HG03103 (cell line): ENCODE results near the gene ERBB2.

ENCODE experiments used
- ATAC-seq: cut with Tn5 transposase; IDR thresholded peaks from one replicate; pipeline ENCODE4 v1.9.1; 2021; ENCODE audit warnings: low read depth; ENCODE audit not compliant: unreplicated experiment

Gene ERBB2

DNA sequence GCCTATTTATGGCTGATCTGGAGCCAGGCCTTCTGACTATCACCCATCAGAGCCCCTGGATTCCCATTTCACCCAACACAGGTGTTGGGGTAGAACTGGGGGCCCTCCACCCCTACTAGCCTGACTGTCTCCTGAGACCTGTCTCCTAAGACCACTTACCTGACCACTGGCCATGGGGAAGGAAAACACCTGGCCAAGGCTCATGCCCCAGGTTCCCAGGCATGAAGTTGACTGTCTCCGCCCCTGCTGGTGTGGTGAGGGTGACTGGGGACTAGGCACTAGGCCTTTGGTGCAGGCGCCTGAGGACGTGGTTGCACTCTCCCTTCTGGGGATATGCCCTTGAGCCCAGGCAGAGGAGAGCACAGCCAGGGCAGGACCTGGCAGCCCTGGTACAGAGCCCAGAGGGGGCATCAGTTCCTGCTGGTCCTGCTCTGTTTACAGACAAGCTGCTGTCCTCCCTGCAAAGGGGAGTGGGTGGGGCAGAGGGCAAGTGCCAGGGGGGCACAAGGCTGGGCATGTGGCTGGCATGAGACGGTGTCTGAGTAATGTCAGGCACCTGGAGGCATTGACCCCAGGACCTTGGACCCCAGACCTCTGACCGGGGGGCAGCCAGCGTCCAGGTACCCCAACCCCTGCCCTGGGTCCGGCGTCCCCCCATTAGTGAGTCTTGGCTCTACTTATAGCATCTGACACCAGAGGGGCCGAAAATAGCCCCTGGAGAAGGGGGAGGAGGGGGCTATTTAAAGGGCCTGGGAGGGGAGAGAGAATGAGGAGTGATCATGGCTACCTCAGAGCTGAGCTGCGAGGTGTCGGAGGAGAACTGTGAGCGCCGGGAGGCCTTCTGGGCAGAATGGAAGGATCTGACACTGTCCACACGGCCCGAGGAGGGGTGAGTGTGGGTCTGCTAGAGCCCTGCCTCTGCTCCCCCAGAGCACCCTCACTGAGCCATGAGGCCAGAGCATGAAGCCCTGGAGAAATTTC is 35.0 kb upstream of the ERBB2 start, which contains the start of gene TCAP:
TCAP (plus strand) TSS at position 769 of the 981 bp plus-strand sequence; CDS start at position 780, 11 bp downstream.
- ATAC-seq = no peak

DNA sequence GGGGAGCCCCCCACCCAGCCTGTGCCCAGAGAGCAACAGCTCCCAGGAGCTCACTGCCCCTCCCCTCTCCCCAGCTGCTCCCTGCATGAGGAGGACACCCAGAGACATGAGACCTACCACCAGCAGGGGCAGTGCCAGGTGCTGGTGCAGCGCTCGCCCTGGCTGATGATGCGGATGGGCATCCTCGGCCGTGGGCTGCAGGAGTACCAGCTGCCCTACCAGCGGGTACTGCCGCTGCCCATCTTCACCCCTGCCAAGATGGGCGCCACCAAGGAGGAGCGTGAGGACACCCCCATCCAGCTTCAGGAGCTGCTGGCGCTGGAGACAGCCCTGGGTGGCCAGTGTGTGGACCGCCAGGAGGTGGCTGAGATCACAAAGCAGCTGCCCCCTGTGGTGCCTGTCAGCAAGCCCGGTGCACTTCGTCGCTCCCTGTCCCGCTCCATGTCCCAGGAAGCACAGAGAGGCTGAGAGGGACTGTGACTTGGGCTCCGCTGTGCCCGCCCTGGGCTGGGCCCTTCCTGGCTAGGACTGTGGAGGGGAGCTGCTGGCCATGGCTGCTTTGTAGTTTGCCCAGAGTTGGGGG is 34.1 kb upstream of the ERBB2 start:
- no peak for ATAC-seq

DNA sequence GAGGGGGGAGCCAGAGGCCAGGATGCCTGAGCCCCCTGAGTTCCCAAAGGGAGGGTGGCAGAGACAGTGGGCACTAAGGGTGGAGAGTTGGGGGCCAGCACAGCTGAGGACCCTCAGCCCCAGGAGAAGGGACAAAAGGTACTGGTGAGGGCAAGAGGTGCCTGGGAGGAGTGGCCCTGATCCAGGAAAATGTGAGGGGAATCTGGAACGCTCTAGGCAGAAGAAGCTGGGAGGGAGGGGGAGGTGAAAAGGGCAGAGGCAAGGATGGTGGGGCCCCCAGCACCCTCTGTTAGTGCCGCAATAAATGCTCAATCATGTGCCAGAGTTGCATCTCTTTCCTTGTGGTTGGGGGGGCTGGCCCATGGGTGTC is 33.6 kb upstream of the ERBB2 start:
- no peak for ATAC-seq

DNA sequence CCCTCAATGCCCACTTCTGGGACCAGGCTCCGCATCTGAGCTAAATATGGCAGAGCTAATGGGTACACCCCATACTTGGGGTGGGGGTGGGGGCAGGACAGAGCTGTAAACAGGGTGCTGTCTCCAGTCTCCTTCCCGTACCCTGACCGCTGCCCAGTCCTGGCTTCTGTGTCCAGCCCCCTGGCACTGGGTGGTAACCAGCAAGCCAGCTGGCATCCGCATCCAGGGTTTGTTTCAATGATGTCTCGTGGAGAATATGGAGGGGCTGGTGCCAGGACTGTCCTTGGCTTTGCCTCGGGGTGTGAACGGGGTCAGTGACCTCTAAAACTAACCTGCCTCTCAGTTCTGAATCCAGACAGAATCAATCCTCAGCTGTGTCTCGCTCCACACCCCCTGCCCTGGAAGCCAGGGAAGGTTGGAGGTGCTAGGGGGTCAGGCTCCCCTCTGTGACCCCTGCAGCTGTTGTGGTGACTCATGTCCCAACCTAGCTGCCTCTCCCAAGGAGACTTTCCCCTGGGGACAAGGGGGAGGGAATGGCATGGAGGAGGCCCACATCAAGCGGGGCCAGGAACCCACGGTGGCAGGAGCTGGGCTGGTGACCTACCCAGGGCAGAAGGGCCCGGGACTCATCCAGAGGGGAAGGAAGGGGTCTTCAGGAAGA is 33.1 kb upstream of the ERBB2 start:
- ATAC-seq = no peak

DNA sequence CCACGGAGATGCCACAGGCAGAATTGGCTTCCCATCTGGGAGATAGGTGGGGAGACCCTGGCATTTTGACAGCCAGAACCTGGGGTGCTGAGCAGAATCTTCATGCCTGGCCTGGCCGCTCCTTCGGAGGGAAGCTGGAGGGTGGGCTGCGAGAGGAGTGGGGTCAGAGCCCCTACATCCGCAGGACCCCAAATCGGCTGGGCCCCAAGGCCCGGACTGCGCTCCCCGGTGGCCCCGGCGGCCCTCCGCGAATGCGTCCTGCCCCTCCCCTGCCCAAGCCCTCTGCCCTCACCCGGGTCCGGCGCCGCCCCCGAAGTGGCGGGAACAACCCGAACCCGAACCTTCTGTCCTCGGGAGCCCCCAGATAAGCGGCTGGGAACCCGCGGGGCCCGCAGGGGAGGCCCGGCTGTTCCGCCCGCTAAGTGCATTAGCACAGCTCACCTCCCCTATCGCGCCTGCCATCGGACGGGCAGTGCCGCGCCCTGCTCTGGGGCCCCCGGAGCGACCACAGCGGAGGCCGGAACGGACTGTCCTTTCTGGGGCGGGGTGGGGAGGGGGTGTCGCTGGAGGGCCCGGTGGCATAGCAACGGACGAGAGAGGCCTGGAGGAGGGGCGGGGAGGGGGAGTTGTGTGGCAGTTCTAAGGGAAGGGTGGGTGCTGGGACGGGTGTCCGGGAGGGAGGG is 32.5 kb upstream of the ERBB2 start:
- ATAC-seq = no peak

DNA sequence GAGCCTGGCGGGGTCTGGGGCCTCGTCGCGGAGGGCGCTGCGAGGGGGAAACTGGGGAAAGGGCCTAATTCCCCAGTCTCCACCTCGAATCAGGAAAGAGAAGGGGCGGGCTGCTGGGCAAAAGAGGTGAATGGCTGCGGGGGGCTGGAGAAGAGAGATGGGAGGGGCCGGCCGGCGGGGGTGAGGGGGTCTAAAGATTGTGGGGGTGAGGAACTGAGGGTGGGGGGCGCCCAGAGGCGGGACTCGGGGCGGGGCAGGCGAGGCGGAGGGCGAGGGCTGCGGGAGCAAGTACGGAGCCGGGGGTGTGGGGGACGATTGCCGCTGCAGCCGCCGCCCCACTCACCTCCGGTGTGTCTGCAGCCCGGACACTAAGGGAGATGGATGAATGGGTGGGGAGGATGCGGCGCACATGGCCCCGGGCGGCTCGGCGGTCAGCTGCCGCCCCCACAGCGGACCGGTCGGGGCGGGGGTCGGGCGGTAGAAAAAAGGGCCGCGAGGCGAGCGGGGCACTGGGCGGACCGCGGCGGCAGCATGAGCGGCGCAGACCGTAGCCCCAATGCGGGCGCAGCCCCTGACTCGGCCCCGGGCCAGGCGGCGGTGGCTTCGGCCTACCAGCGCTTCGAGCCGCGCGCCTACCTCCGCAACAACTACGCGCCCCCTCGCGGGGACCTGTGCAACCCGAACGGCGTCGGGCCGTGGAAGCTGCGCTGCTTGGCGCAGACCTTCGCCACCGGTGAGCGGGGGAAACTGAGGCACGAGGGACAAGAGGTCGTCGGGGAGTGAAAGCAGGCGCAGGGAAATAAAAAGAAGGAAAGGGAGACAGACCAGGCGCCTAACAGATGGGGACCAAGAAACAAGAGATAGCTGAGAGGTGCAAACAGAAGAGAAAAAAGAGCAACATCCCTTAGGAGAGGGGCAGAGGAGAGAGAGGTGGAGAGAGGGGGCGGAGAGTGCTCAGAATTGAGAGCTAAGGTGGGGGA is 31.6 kb upstream of the ERBB2 start, which contains the start of gene PNMT:
PNMT (plus strand) TSS at position 509 of the 980 bp plus-strand sequence; CDS start at position 532, 23 bp downstream.
- no peak for ATAC-seq

DNA sequence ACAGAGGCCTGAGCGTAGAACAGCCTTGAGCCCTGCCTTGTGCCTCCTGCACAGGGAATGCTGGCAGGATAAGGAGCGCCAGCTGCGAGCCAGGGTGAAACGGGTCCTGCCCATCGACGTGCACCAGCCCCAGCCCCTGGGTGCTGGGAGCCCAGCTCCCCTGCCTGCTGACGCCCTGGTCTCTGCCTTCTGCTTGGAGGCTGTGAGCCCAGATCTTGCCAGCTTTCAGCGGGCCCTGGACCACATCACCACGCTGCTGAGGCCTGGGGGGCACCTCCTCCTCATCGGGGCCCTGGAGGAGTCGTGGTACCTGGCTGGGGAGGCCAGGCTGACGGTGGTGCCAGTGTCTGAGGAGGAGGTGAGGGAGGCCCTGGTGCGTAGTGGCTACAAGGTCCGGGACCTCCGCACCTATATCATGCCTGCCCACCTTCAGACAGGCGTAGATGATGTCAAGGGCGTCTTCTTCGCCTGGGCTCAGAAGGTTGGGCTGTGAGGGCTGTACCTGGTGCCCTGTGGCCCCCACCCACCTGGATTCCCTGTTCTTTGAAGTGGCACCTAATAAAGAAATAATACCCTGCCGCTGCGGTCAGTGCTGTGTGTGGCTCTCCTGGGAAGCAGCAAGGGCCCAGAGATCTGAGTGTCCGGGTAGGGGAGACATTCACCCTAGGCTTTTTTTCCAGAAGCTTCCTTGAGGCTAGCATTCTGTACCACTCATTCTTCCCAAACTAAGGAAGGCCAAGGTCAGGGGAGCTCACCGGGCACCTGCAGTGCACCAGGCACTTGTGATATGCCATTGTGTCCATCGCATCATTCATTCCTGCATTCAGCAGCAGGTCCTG is 29.7 kb upstream of the ERBB2 start:
- no peak for ATAC-seq

DNA sequence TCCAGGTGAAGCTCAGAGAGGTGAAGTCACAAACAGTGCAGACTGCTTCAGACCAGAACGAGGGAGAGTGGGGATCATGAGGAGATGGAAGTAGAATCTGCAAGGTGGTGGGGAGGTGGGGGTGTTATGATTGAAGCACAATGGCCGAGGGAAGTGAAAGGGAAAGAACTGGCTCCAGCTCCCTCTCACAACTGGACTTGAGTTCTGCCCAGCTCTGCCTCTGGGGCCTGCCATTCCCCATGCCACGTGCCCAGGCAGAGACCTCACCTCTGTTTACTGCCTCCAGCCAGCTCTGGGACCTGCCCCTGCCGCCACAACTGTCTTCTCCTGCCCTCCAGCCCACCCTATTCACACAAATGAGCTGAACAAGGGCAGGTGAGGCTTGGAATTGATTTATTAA is 29.1 kb upstream of the ERBB2 start:
- no peak for ATAC-seq

DNA sequence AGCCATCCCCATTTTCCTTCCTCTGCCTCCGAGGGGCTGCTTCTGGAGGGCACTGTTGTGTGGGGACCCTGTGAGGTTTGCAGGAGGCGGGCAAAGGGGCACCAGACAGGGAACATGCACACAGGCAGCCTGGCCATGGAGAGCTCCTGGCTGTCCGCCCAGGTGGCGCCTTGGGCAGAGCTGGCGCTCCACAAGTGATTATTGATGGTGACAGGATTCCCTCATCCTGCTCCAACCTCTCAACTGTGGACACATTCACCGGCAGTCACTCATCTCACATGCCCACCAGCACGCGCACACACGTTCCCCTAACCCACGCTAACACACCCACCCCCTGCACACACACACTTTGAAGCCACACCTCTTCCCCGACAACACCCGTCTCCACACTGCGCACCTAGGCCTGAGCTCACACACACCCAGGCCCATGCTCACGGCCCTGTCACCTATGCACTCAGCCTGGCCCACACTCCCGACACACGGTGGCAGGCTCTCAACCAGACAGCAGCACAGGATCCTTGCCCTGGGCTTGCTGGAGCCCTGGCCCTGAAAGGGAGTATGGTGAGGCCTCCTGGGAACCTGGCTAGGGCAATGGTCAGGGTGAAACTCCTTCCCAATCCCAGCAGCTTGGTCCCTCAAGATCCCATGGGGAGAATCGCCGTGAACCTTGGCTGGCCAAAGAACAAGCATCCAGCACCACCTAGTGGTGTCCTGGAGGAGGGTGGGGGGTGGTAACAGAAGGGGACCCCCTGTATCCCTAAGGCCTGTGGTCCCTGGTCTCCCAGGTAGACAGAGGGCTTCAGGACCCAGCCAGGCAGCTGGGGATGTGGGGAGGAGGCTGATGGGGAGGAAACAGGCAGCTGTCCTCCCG is 28.0 kb upstream of the ERBB2 start:
- ATAC-seq = no peak

DNA sequence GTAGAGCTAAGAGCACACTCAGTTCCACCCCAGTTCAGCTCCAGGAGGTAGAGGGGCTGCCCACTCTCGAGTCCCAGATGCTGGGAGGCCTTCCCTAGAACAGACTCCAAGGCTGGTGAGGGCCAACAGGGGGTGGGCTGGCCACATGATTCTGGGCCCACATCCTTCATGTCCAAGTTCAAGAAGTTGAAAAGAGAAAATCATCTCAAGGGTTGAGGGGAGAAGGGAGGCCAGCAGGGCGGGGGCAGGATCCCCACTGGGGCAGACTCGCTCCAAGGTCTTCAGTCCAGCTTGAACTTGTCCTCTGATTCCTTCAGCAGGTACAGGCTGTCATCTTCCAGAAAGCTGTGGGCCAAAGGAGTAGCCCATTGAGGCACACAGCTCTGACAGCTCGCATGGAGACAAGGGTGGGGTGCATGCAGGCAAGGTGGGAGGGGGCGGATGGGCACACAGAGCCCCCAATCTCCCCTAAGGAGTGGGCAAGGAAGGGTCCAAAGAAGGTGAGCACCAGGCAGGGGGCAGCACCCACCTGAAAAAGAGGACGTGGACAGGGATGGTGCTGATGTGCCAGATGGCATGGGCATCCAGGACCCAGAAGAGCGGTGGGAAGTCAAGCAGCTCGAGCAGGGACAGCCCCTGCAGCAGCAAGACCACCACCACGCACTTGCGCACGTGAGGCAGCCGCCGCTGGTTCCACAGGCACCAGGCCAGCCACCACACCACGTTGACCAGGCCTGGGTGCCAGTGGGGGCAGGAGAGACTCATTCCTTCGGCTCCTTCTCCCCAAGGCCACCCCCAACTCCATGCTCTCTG is 27.1 kb upstream of the ERBB2 start:
- ATAC-seq = no peak

DNA sequence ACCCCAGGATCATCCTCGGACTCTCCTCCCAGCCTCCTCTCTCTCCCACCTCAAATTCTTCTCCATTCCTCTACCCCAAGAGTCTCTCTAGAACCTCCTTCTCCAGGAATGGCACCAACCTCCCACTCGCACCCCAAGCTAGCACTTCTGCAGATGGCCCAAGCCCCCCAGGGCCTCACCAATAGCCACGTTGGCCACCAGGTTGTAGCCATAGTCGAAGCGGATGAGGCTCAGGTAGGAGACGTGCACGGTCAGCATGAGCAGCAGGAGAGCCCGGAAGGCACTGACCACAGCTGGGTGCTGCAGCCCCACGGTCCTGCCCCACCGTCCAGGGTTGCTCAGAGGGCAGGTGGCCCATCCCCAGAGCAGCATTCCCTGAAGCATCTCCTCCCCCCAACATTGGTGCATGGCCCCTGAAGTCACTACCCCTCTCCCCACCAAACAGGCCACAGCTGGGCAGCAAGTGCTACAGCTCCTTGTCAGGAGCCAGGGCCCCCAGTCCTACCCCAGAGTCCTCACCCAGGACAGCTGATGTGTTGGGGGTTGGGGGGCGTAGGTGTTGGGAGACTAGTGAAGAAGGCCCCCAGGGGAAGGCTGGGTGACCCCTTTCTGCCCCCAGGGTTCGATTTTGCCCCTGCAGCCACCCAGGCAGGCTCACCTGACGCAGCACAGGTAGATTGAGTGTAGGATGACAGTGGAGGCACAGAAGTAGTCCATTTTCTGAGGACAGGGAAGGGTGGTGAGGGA is 26.4 kb upstream of the ERBB2 start:
- ATAC-seq = no peak

DNA sequence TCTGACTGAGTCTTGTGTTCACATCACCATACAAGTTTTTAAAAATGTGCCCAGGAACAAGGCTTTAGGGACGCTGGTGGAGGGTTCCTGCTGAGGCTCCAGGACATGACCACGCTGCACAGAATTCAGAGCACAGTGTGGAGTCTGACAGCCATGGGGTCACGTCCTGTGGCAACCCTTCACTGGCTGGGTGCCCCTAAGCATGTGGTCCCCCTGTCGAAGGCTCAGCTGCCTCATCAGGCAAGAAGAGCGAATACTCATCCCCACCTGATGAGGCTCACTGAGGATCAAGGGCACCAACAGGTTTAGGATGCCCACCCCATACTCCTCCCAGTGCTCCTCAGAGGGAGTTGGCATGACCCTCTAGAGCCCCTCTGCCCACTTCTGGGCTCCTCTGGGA is 25.7 kb upstream of the ERBB2 start:
- ATAC-seq = no peak

DNA sequence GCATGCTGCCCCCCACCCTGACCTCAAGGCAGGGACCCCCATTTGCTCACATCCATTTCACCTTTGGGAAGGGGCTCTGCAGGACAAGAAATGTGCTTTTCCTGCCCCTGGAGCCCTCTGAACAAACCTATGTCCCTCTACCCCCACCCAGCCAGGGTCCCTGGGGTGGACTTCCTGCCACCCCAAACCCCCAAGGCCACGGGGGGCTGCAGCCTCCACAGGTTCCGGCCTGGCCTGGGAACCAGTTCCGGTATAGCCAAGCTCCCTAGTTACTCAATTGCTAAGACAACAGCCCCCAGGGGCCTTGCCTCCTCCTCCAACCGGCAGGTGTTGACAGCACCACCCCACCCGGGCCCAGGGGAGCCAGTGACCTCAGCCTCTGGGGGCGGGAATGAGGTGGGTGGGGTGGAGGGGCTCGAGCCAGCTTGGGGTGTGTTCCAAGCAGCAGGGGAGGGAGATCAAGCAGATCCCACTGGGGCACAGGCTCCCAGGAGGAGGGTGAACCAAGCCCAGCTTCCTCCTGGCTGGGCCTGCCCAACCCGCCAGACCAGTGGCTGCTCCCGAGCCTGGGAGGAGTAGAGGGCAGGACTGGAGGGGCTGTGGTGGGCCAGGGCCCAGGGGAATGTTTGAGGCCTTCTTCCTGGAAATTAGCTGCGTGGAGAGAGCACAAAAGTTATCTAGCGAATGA is 25.0 kb upstream of the ERBB2 start:
- ATAC-seq = no peak

DNA sequence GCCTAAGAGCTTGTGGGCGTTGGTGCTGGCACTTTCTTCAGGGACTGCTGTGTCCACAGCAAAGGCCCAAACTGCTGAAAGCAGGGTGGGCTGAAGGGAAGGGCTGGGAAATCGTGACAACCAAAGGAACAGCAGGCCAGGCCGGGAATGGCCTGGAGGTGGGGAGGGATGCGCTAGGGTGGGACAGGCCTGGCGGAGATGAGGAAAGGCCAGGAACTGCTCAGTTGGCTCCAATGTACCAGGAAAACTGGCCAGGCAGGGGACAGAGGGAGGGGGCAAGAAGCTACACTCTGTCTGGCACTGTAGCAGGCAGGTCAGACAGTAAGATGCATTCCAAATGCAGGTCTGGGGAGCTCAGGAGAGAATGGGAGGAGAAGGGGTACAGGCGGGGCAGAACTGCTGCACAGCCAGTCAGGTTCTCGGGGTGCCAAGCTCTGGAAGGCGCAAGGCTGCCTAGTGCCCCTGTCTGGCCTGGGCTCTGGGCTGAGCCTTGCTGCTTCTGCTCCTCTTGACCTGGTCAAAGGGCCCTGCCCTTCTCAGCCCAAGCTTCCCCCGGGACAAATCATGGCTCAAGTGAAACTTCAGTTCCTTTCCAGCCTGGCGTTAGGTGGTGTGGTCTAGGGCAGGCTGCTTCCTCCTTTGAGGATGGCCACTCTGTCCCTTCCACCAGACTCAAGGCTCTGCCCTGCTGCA is 24.3 kb upstream of the ERBB2 start:
- no peak for ATAC-seq

DNA sequence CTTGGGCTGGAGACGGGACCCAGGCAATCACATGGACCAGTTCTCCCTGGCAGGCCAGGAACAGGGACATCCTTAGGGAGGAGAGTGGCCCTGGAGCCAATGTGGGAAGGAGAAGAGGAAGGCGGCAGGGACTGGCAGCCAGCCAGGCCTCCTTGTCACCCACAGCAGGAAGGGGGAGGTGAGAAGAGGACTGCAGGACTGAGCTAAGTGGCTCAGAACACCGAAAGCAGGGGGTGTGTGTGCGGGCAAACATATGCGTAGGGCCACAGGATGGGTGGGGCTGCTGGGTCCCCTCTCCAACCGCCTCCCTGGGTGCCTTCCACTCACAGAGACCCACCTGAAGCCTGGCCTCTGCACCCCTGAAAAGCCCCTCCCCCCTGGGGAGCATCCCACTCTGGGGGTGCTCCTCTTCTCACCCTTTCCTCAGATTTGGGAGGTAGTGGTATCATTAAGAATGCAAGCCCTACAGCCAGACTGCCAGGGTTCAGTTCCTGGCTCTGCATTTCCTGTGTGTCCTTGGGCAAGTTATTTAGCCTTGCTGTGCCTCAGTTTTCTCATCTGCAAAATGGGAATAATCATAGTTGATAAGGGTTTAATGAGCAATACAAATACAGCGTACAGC is 23.6 kb upstream of the ERBB2 start:
- ATAC-seq = no peak
